AG04449 (cell line): ENCODE measurements around the gene IGFBP3.
A peak's percentile ranks its signal among the peaks of the same experiment; 100 is the strongest.

Experiments
- CTCF ChIA-PET: fragments of 350-600 bp; formaldehyde crosslinking; extraction: SDS; loops from one replicate; lab custom pipeline; 2021; ENCODE audit warnings: antibody characterized with exemption; lab: Yijun Ruan, JAX
- POLR2A ChIA-PET: fragments of 400-600, 350-600 bp; formaldehyde crosslinking; extraction: SDS; loops from one replicate; lab custom pipeline; 2020; ENCODE audit warnings: antibody characterized with exemption, inconsistent platforms; lab: Yijun Ruan, JAX
- DNase-seq: peaks from one replicate; pipeline ENCODE4 v3.0.0-alpha.2; 2010; ENCODE audit warnings: low read depth, low spot score
- H3K4me3 ChIP-seq: 2 replicates; pipeline ENCODE4 v1.5.1; 2011; ENCODE audit warnings: low read depth, mild to moderate bottlenecking, control low read depth, low read length
- CTCF ChIP-seq: IDR thresholded peaks from one replicate; pipeline ENCODE4 v1.5.1; 2011; ENCODE audit warnings: mild to moderate bottlenecking, moderate library complexity, low read length, control low read depth, inconsistent platforms; ENCODE audit not compliant: insufficient read depth; ENCODE audit errors: missing control alignments

The IGFBP3 gene

GRCh38 chr7:45890902-45891461 is 30.1 kb downstream of the IGFBP3 start:
- peak; percentile 30 for TF ChIP-seq CTCF
- no peak overlapping the region for H3K4me3 ChIP-seq
- POLR2A ChIA-PET = no interaction called here
- no peak for DNase-seq
- CTCF ChIA-PET = interaction anchor here (0.9 to 5.0 kb wide), 24 partner anchors 9 to 1376 kb away, joined by 3 to 63 read pairs (median 4); partner anchors contain the start of gene CCDC201

GRCh38 chr7:45890125-45890901 is 30.8 kb downstream of the IGFBP3 start:
- no peak for TF ChIP-seq CTCF
- no peak for DNase-seq
- CTCF ChIA-PET = interaction anchor here (0.9 to 5.0 kb wide), 26 partner anchors 8 to 1376 kb away, joined by 3 to 63 read pairs (median 4); partner anchors contain the start of gene CCDC201
- POLR2A ChIA-PET = no interaction called here
- no peak overlapping the region for H3K4me3 ChIP-seq

GRCh38 chr7:45889367-45890067 is 31.6 kb downstream of the IGFBP3 start:
- no peak for DNase-seq
- POLR2A ChIA-PET = interaction anchor here (1.1 kb wide), 1 partner anchor 31 kb away, joined by 7 read pairs; the partner anchor contains the start of gene IGFBP3
- CTCF ChIA-PET = interaction anchor here (0.9 to 5.0 kb wide), 12 partner anchors 9 to 1377 kb away, joined by 3 to 63 read pairs (median 4); partner anchors contain the start of gene CCDC201
- H3K4me3 ChIP-seq = no peak overlapping the region
- TF ChIP-seq CTCF = no peak

- ChIA-PET POLR2A (interaction anchor here (1.1 kb wide), 1 partner anchor 32 kb away, joined by 7 read pairs; the partner anchor contains the start of gene IGFBP3), CTCF (interaction anchor here (1.2 to 5.0 kb wide), 9 partner anchors 9 to 1377 kb away, joined by 3 to 63 read pairs (median 3); no protein-coding TSS in a partner anchor)
- H3K4me3 ChIP-seq = peak overlapping the region; percentile 54
- no peak for TF ChIP-seq CTCF
- DNase-seq = no peak
Observed at GRCh38 chr7:45888993-45889366, 32.1 kb downstream of the IGFBP3 start.

- no peak for DNase-seq
- CTCF ChIA-PET = interaction anchor here (1.1 to 5.0 kb wide), 10 partner anchors 10 to 1378 kb away, joined by 3 to 63 read pairs (median 4); no protein-coding TSS in a partner anchor
- POLR2A ChIA-PET = interaction anchor here (1.1 kb wide), 1 partner anchor 33 kb away, joined by 7 read pairs; the partner anchor contains the start of gene IGFBP3
Observed at GRCh38 chr7:45888185-45888992, 32.7 kb downstream of the IGFBP3 start, which contains the start of gene IGFBP1. IGFBP1 (plus strand) TSS chr7:45888488; CDS start chr7:45888653, 165 bp downstream.

More at GRCh38 chr7:45888185-45888992, 32.7 kb downstream of the IGFBP3 start, which contains the start of gene IGFBP1:
- H3K4me3 ChIP-seq = peak within 1 kb of the TSS; percentile 54
- no peak for TF ChIP-seq CTCF
